Measurements from ENCODE around the gene COL25A1. TPM values are rescaled to one million over a fixed set of nuclear protein-coding genes. Genes with fewer than 3 reads are reported as not detected.
A peak's percentile ranks its signal among the peaks of the same experiment; 100 is the strongest.

COL25A1 gene
- total RNA-seq, 1 donor = 0.10 TPM

- H3K4me3 ChIP-seq (ENCODE audit: low read length) = peak within 1 kb of the TSS; percentile 18
- peaks cover 10% of the 10 kb centered on the region for H3K4me1 ChIP-seq (ENCODE audit: insufficient read depth, low read length)
- peaks cover 48% of the 10 kb centered on the region for H3K27me3 ChIP-seq (ENCODE audit: insufficient read depth, low read length)
- H3K9me3 ChIP-seq (ENCODE audit: low read depth, low read length) = no peaks in the 10 kb centered on the region
These were observed 539.8 kb downstream of the COL25A1 start, which contains the start of gene ETNPPL for GRCh38 chr4:108762559-108763225. Gene ETNPPL, minus strand, starts transcription at chr4:108763053. Its CDS starts 155 bp downstream, at chr4:108762898.

Other genes with a start within 250 kb of the COL25A1 start
- 40.0 TPM for gene SEC24B, start 131.2 kb upstream of the COL25A1 start, total RNA-seq